Heart right ventricle (tissue), 16 donors: ENCODE measurements around the gene APOL6. TPM values are rescaled to one million over a fixed set of nuclear protein-coding genes. Genes with fewer than 3 reads are reported as not detected.

Source experiments
- ATAC-seq, 8 donors: fragments of 200-7000 bp; cut with Tn5 transposase; one replicate each; pipeline ENCODE4 v1.9.1; 2020; ENCODE audit warnings: mild to moderate bottlenecking in 8 of 8, moderate library complexity in 8 of 8, moderate number of reproducible peaks in 1 of 8
- DNase-seq, 2 donors: peaks; one replicate each; pipeline ENCODE4 v3.0.0-alpha.2; 2020
- H3K27ac ChIP-seq, 10 donors: fragments of 200-600 bp; sonication (generic) in 2 of 10; one replicate each; pipeline versions ENCODE4 v1.5.0 to v1.8.0; 2020 to 2022; ENCODE audit warnings: mild to moderate bottlenecking in 3 of 10
- H3K27me3 ChIP-seq, 7 donors: fragments of 200-600 bp; one replicate each; pipeline ENCODE4 v1.8.0; 2021 to 2022; ENCODE audit warnings: mild to moderate bottlenecking in 2 of 7
- H3K36me3 ChIP-seq, 9 donors: fragments of 200-600 bp; sonication (generic) in 1 of 9; one replicate each; pipeline versions ENCODE4 v1.5.0 to v1.8.0; 2020 to 2022; ENCODE audit warnings: mild to moderate bottlenecking in 2 of 9
- H3K4me1 ChIP-seq, 9 donors: fragments of 200-600 bp; sonication (generic) in 1 of 9; one replicate each; pipeline versions ENCODE4 v1.5.0 to v1.8.0; 2020 to 2022; ENCODE audit warnings: mild to moderate bottlenecking in 4 of 9
- H3K4me3 ChIP-seq, 10 donors: fragments of 200-600 bp; sonication (generic) in 2 of 10; one replicate each; pipeline versions ENCODE4 v1.5.0 to v1.8.0; 2020 to 2022; ENCODE audit warnings: mild to moderate bottlenecking in 7 of 10, moderate library complexity in 2 of 10
- H3K9me3 ChIP-seq, 11 donors: fragments of 200-600 bp in 10 of 11; sonication (generic) in 2 of 11; one replicate each; pipeline versions ENCODE4 v1.5.0 to v1.8.0; 2013 to 2022; ENCODE audit warnings: mild to moderate bottlenecking in 2 of 11, control low read depth in 1 of 11, moderate library complexity in 1 of 11
- WGBS, 2 donors: extraction: QIAGEN DNeasy Blood & Tissue Kit; methylation state at CpG; one replicate each; pipeline ENCODE4 v1.1.7; 2013; ENCODE audit warnings: inconsistent platforms in 1 of 2; 5-methylcytosine and 5-hydroxymethylcytosine counted together
- intact Hi-C, 10 donors: fragments of 100-400 bp; cut with DNase I; formaldehyde crosslinking; loops; one replicate each; pipeline versions ENCODE4 v1.11.1 to v1.14.2; 2022
- polyA plus RNA-seq, 2 donors: library from polyadenylated mRNA; stranded (reverse); fragments of 200-250 nt; gene quantifications; one replicate each; pipeline ENCODE4 v1.2.3, GENCODE V29; 2013
- total RNA-seq, 10 donors: library from RNA; stranded (reverse); fragmentation: NEBNext Ultra II Directional in 3 of 10; extraction: Animal tissue kit (Norgen Biotek cat#: 25700) in 3 of 10; gene quantifications; one replicate each; pipeline versions ENCODE4 v1.2.1 to v1.2.4, GENCODE V29; 2021 to 2023
- TF ChIP-seq, protein P1 (sequence below), 9 donors: fragments of 200-600 bp; sonication (generic) in 2 of 9; IDR thresholded peaks; one replicate each; pipeline versions ENCODE4 v1.5.0 to v1.8.0; 2021 to 2022; ENCODE audit warnings: antibody characterized with exemption in 9 of 9, mild to moderate bottlenecking in 5 of 9, moderate library complexity in 1 of 9
- donor health status: Arrhythmogenic right ventricular cardiomyopathy.
- donor health status: ischemic (EF 13 %, LVEDD 7.1; RV severe dilation, severe dysfunction).
- donor health status: healthy with polysubstance abuse.
- donor health status: DM: no; HTN: yes; CAD: no.
- donor health status: DM: no; HTN: no; CAD: no.
- donor health status: ischemic (EF 25% LVEDD 6.9; RV normal size, moderate dysfunction).
- donor health status: ischemic (EF 25% LVEDD 5.7; RV mildly dilated, moderate dysfunction).
- donor health status: healthy.
- donor health status: DM: yes; HTN: yes; CAD: no.
- donor health status: Ischemic cardiomyopathy.
- donor health status: ischemic (EF 35%, LVEDD 5.7; RV mildly dilated, moderate dysfunction).
- donor health status: nonischemic (EF 11% LVEDD 7.7; RV severe dilation, severe dysfunction).
- donor health status: DM: yes; HTN: yes; CAD: no.
- donor health status: PGD.
- donor health status: ischemic (EF 29% LVEDD 5.4; RV normal size, mild dysfunction).
- donor health status: nonischemic (EF 23%, LVEDD 6.1; RV moderate dilation, normal function).

APOL6 gene
- total and polyA plus RNA-seq, 12 donors, result 1.7 to 51.9 (median 7.6) TPM

DNA sequence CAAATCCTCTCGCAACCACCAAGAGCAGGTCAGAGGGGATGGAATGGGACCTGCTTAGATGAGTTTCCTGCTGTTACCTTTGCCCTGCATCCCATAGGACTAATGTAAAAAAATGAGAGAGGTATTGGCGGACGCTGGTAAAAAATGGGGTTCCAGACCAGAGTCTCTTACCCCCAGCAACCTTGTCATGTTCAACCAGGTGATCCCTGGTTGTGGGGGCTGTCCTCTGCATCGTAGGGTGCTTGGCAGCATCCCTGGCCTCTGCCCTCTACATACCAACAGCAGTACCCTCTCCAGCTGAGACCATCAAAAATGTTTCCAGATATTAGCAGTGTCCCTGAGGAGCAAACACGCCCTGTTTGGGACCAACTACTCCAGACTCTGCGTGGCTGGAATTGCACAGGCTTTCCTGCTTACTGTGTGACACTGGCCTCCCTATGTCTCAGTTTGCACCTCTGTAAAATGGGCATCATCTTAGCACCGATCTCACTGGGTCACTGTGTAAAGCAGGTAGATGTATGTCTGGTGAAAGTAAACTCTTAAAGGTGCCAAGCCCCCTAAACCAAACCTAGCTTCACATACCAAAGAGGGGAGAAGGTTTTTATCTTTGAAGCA, 1.5 kb downstream of the APOL6 start:
- H3K36me3 ChIP-seq, result peaks cover 0 to 19% (median 0%) of the 10 kb centered on the region in 9 donors
- peak overlapping the region in 9 of 10 donors; percentile 54 to 80 (median 62) for H3K4me3 ChIP-seq
- H3K9me3 ChIP-seq, result peaks cover 0 to 12% (median 0%) of the 10 kb centered on the region in 11 donors
- DNase-seq (no peak), ATAC-seq (no peak)
- H3K27ac ChIP-seq, result peak overlapping the region in 6 of 10 donors; percentile 77 to 98 (median 92)
- H3K4me1 ChIP-seq, result peaks cover 8 to 55% (median 30%) of the 10 kb centered on the region in 9 donors
- TF ChIP-seq, protein P1, sequence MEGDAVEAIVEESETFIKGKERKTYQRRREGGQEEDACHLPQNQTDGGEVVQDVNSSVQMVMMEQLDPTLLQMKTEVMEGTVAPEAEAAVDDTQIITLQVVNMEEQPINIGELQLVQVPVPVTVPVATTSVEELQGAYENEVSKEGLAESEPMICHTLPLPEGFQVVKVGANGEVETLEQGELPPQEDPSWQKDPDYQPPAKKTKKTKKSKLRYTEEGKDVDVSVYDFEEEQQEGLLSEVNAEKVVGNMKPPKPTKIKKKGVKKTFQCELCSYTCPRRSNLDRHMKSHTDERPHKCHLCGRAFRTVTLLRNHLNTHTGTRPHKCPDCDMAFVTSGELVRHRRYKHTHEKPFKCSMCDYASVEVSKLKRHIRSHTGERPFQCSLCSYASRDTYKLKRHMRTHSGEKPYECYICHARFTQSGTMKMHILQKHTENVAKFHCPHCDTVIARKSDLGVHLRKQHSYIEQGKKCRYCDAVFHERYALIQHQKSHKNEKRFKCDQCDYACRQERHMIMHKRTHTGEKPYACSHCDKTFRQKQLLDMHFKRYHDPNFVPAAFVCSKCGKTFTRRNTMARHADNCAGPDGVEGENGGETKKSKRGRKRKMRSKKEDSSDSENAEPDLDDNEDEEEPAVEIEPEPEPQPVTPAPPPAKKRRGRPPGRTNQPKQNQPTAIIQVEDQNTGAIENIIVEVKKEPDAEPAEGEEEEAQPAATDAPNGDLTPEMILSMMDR (IDR thresholded peaks at IDR 0.05), result no peak
- 68 to 83% methylated on average over 7 of the region's 7 CpGs for WGBS, 2 donors
- intact Hi-C loops, result loop anchor here in 1 of 10 donors (5.0 kb wide), 1 partner anchor 188 kb away; no protein-coding TSS in a partner anchor
- H3K27me3 ChIP-seq, result no peaks in the 10 kb centered on the region

DNA sequence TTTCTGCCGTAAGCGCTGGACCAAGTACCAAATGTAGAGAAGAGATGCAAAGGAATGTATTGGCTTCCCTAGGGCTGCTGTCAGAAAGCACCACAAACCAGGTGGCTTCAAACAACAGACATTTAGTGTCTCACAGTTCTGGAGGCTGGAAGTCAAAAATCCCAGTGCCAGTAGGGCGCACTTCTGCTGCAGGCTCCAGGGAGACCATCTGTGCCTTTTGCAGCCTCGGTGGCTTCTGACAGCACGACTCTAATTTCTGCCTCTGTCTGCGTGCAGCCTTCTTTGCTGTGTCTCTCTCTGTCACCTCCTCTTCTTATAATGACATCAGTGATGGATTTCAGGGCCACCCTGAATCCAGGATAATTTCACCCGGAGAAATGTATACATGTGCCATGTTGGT, 2.8 kb downstream of the APOL6 start:
- peaks cover 0 to 12% (median 0%) of the 10 kb centered on the region in 11 donors for H3K9me3 ChIP-seq
- no peak overlapping the region for H3K27ac ChIP-seq
- no peak for DNase-seq
- H3K4me1 ChIP-seq, result peaks cover 8 to 61% (median 30%) of the 10 kb centered on the region in 9 donors
- peaks cover 0 to 32% (median 0%) of the 10 kb centered on the region in 9 donors for H3K36me3 ChIP-seq
- TF ChIP-seq, protein P1 (IDR thresholded peaks at IDR 0.05), result no peak
- ATAC-seq, result no peak
- intact Hi-C loops, result no loop called here
- H3K27me3 ChIP-seq, result no peaks in the 10 kb centered on the region
- WGBS, 2 donors, result 92 to 98% methylated on average over 7 of the region's 7 CpGs
- H3K4me3 ChIP-seq, result no peak overlapping the region

DNA sequence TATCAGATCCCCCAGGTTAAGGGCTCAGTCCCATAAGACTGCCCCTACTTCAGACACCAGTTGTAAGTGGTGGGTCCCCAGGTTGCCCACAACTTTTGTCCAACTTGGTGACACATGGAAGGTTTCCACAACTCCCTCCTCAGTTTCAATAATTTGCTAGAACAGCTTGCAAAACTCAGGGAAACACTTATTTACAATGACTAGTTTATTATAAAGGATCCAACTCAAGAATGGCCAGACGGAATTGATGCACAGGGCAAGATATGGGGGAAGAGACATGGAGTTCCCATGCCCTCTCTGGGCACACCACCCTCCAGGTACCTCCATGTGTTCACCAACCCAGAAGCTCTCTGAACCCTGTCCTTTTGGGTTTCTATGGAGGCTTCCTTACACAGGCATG, 5.6 kb downstream of the APOL6 start:
- 83 to 85% methylated on average over 1 of the region's 1 CpG for WGBS, 2 donors
- Histone ChIP-seq H3K4me3 (no peak overlapping the region), H3K36me3 (peaks cover 0 to 60% (median 10%) of the 10 kb centered on the region in 9 donors), H3K4me1 (peaks cover 0 to 46% (median 12%) of the 10 kb centered on the region in 9 donors), H3K9me3 (peaks cover 0 to 12% (median 0%) of the 10 kb centered on the region in 11 donors), H3K27me3 (no peaks in the 10 kb centered on the region), H3K27ac (no peak overlapping the region)
- DNase-seq, result no peak
- no peak for ATAC-seq
- intact Hi-C loops, result no loop called here
- TF ChIP-seq, protein P1 (IDR thresholded peaks at IDR 0.05), result no peak

DNA sequence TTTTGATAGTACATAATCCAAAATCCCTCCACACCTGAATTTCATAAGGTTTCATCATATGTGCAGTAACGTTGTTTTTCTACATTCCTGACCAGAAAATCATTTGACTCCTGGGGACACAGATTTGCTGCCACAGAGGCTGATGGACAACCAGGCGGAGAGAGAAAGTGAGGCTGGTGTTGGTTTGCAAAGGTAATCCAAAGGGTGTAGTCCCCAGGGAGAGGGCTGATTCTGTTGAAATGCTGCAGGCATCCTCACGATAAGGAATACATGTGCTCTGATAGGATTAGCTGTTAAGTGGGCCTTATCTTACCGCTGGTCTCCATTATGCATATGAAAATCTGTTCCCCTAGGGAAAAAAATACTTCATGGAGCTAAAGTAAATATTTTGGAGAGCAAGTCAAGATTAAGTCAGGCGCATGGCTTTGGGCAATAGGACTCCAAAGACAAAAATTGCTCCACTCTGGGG, 8.1 kb downstream of the APOL6 start:
- Histone ChIP-seq H3K27ac (no peak overlapping the region), H3K4me3 (no peak overlapping the region), H3K4me1 (peaks cover 0 to 43% (median 0%) of the 10 kb centered on the region in 9 donors), H3K9me3 (peaks cover 0 to 6% (median 0%) of the 10 kb centered on the region in 11 donors), H3K36me3 (peaks cover 0 to 73% (median 23%) of the 10 kb centered on the region in 9 donors), H3K27me3 (no peaks in the 10 kb centered on the region)
- no peak for ATAC-seq
- intact Hi-C loops, result no loop called here
- no peak for DNase-seq
- 69 to 72% methylated on average over 5 of the region's 5 CpGs for WGBS, 2 donors
- TF ChIP-seq, protein P1 (IDR thresholded peaks at IDR 0.05), result no peak
